ENCODE data around the gene FSTL4. TPM values are rescaled to one million over a fixed set of nuclear protein-coding genes. Genes with fewer than 3 reads are reported as not detected.

FSTL4 gene
- total RNA-seq, 1 donor from 2014 or later = 0.21 TPM

- H3K27ac Mint-ChIP-seq (ENCODE audit: unreplicated experiment) = no peak overlapping the region
- H3K9me3 Mint-ChIP-seq (ENCODE audit: unreplicated experiment) = no peaks in the 10 kb centered on the region
- H3K27me3 Mint-ChIP-seq (ENCODE audit: unreplicated experiment) = peaks cover 2% of the 10 kb centered on the region
- H3K4me1 Mint-ChIP-seq (ENCODE audit: unreplicated experiment) = peaks cover 6% of the 10 kb centered on the region
- no peaks in the 10 kb centered on the region for H3K36me3 Mint-ChIP-seq (ENCODE audit: low read depth, unreplicated experiment)
- TF ChIP-seq, protein P1, sequence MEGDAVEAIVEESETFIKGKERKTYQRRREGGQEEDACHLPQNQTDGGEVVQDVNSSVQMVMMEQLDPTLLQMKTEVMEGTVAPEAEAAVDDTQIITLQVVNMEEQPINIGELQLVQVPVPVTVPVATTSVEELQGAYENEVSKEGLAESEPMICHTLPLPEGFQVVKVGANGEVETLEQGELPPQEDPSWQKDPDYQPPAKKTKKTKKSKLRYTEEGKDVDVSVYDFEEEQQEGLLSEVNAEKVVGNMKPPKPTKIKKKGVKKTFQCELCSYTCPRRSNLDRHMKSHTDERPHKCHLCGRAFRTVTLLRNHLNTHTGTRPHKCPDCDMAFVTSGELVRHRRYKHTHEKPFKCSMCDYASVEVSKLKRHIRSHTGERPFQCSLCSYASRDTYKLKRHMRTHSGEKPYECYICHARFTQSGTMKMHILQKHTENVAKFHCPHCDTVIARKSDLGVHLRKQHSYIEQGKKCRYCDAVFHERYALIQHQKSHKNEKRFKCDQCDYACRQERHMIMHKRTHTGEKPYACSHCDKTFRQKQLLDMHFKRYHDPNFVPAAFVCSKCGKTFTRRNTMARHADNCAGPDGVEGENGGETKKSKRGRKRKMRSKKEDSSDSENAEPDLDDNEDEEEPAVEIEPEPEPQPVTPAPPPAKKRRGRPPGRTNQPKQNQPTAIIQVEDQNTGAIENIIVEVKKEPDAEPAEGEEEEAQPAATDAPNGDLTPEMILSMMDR (IDR thresholded peaks at IDR 0.05; ENCODE audit: unreplicated experiment) = no peak
- no peak for DNase-seq (ENCODE audit: low spot score)
- H3K4me3 Mint-ChIP-seq (ENCODE audit: unreplicated experiment) = no peak overlapping the region
These were observed 126.9 kb downstream of the FSTL4 start for GRCh38 chr5:133485468-133485867.

DNA sequence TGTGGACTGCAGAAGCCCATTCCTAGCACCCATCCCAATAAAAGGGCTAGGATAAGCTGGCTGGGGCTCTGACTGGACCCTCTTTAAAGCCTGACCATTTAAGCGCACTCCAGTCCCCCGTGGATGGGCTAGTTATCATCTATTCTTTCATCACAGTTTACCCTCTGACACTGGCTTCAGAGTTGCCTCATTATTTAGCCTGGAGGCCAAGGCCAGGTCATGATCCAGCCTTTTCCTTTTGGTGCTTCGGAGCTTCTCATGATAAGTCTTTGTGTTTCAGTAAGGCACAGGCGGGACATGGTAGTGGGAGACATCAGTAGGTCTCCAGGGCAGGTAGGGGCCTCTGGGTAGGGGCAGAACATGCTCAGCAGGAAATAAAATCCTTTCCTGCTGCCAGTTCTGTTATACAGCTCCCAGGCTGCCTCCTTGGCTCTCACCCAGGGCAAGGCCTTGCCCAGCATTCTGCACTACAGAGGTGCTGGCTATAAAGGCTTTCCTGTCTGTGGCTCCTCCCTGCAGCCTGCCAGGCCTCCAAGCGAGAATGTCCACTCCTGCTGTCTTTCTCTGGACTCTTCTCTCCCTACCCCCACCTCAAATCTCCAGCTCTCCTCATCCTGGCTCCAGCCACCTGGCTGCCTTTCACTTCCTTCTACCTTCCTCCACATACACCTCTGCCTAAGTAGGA is 128.8 kb downstream of the FSTL4 start:
- Mint-ChIP-seq H3K9me3 (ENCODE audit: unreplicated experiment) (no peaks in the 10 kb centered on the region), H3K27me3 (ENCODE audit: unreplicated experiment) (peaks cover 2% of the 10 kb centered on the region)
- no peak for DNase-seq (ENCODE audit: low spot score)

DNA sequence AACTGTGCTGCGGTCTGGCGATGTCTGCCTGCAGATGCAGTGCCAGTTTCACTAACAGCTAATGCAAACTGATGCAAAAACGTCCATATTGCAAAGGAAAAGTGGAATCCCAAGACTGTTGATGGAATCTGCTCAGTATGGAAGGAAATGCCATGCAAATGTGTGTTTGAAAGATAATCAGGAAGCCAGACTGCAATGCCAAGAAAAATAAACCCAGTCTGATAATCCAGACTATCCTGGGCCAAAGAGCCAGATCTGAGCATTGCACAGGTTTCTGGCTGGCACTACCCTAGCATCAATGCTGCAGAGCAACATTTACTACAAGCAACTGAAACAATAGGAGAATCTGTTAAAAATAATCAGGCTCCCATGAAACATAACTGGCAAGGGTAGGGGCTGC is 130.3 kb downstream of the FSTL4 start:
- Mint-ChIP-seq H3K9me3 (ENCODE audit: unreplicated experiment) (no peaks in the 10 kb centered on the region), H3K27me3 (ENCODE audit: unreplicated experiment) (peaks cover 2% of the 10 kb centered on the region), H3K36me3 (ENCODE audit: low read depth, unreplicated experiment) (no peaks in the 10 kb centered on the region), H3K4me1 (ENCODE audit: unreplicated experiment) (peaks cover 6% of the 10 kb centered on the region), H3K4me3 (ENCODE audit: unreplicated experiment) (no peak overlapping the region), H3K27ac (ENCODE audit: unreplicated experiment) (peak overlapping the region; percentile 3)
- no peak for DNase-seq (ENCODE audit: low spot score)
- TF ChIP-seq, protein P1 (IDR thresholded peaks at IDR 0.05; ENCODE audit: unreplicated experiment) = no peak

More for the DNA sequence above, 128.8 kb downstream of the FSTL4 start:
- TF ChIP-seq, protein P1 (IDR thresholded peaks at IDR 0.05; ENCODE audit: unreplicated experiment) = no peak
- Mint-ChIP-seq H3K4me1 (ENCODE audit: unreplicated experiment) (peaks cover 6% of the 10 kb centered on the region), H3K4me3 (ENCODE audit: unreplicated experiment) (no peak overlapping the region), H3K36me3 (ENCODE audit: low read depth, unreplicated experiment) (no peaks in the 10 kb centered on the region), H3K27ac (ENCODE audit: unreplicated experiment) (no peak overlapping the region)

DNA sequence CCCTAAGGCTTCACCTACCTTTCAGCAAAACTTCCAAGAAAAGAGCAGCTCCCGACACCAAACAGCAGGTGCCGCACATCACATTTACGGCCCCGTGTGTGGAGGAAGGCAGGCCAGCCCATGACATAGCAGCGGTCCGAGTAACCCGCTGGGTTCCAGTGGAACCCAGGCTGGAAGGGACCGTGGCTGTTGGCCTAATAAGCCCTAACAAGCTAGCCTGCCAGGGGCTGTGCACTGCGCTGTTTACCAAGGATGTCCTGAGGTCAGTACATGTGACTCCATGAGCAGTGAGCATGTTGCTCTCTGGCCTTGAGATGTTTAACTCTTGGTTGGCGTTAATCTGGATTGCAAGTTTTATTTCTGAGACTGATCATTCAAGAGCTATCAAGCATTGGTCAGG is 131.5 kb downstream of the FSTL4 start:
- Mint-ChIP-seq H3K9me3 (ENCODE audit: unreplicated experiment) (no peaks in the 10 kb centered on the region), H3K27ac (ENCODE audit: unreplicated experiment) (no peak overlapping the region), H3K36me3 (ENCODE audit: low read depth, unreplicated experiment) (no peaks in the 10 kb centered on the region), H3K4me1 (ENCODE audit: unreplicated experiment) (peaks cover 6% of the 10 kb centered on the region), H3K27me3 (ENCODE audit: unreplicated experiment) (peaks cover 2% of the 10 kb centered on the region), H3K4me3 (ENCODE audit: unreplicated experiment) (no peak overlapping the region)
- DNase-seq (ENCODE audit: low spot score) = no peak
- TF ChIP-seq, protein P1 (IDR thresholded peaks at IDR 0.05; ENCODE audit: unreplicated experiment) = no peak

- H3K9me3 Mint-ChIP-seq (ENCODE audit: unreplicated experiment) = no peaks in the 10 kb centered on the region
- TF ChIP-seq, protein P1 (IDR thresholded peaks at IDR 0.05; ENCODE audit: unreplicated experiment) = no peak
- H3K4me3 Mint-ChIP-seq (ENCODE audit: unreplicated experiment) = no peak overlapping the region
- DNase-seq (ENCODE audit: low spot score) = no peak
- H3K36me3 Mint-ChIP-seq (ENCODE audit: low read depth, unreplicated experiment) = no peaks in the 10 kb centered on the region
- H3K27ac Mint-ChIP-seq (ENCODE audit: unreplicated experiment) = no peak overlapping the region
- peaks cover 2% of the 10 kb centered on the region for H3K27me3 Mint-ChIP-seq (ENCODE audit: unreplicated experiment)
- peaks cover 6% of the 10 kb centered on the region for H3K4me1 Mint-ChIP-seq (ENCODE audit: unreplicated experiment)
These were observed 132.0 kb downstream of the FSTL4 start for GRCh38 chr5:133480366-133480765.
